HG02798 (cell line): ENCODE measurements around the gene POTEI.
"Not testable (repeated sequence)": the region's sequence is repeated elsewhere in the genome, so short reads cannot be mapped to it uniquely, and the experiment has no call there.

ENCODE experiments used
- ATAC-seq: cut with Tn5 transposase; IDR thresholded peaks from one replicate; pipeline ENCODE4 v1.9.1; 2021; ENCODE audit warnings: mild to moderate bottlenecking; ENCODE audit not compliant: unreplicated experiment, poor library complexity

Gene POTEI

DNA sequence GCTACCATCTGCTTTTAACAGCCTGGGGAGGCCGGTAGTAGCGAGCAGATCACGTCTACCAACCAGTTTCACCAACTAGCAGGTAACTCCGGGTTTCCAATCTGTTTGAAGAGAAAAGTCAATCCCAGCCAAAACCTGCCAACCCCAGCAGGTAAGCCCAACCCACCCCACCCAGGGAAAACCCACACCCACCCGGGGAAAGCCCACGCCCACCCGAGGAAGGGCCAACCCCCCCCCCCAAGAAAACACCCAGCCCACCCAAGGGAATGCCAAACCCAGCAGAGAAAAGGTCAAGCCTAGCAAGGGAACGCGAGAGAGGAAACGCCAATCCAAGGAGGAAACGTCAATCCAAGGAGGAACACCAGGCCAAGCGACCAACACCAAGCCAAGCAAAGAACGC, at the start of gene POTEI:
Gene POTEI, minus strand, starts transcription at position 101 of the 400 bp plus-strand sequence. Its CDS starts 93 bp downstream, at position 8.
- not testable (repeated sequence) for ATAC-seq

DNA sequence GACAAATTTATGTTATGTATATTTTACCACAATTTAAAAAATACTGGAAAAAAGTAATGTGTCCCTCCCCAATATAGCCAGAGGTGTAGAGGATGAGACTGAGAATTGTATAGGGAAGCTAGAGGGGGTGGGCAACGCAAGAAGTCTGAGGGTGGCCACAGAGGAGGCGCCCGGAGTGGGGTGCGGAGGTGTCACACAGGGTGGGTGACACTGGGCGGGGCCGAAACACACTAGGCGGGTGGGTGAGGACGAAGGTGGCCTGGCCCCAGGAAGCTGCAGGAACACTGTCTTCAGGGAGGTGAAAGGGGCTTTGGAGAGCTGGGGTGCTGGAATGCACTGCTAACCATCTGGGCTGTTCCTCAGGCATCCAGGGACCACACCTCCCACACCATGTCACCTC, 47.3 kb upstream of the POTEI start:
- ATAC-seq: not testable (repeated sequence)

DNA sequence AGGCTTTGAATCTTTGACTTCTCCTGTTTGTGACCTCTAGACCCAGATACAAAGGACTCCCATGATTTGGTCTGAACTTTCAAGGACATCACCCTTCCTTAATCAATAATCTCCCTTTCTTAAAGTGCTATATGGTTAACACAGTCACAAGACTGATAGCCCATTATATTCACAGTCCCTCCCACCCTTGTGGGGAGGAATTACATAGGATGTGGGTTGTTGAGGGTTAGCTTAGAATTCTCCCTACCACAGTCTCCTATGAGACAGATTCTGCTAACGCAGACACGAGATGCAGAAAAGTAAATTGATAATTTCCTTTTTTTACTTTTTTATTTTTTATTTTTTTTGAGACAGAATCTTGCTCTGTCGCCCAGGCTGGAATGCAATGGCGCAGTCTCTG, 45.0 kb upstream of the POTEI start:
- ATAC-seq: not testable (repeated sequence)

DNA sequence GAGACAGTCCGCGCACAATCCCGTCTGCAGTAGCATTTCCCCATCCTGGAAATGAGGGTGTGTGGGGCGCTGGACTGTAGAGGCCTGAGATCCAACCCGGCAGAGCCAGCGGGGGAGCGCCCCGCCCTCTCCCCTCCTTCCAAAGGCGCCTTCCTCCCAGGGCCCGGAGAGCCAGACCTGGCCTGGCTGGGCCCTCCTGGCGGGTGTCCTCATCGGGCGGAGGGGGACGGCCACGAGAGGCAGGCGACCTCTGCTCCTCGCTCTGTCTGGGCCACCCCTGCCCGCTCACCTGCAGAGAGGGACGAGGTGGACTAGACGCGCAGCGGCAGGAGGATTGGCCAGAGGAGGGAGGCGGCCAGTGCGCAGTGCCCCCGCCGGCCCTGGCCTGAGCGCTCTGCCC, 40.3 kb upstream of the POTEI start:
- not testable (repeated sequence) for ATAC-seq

DNA sequence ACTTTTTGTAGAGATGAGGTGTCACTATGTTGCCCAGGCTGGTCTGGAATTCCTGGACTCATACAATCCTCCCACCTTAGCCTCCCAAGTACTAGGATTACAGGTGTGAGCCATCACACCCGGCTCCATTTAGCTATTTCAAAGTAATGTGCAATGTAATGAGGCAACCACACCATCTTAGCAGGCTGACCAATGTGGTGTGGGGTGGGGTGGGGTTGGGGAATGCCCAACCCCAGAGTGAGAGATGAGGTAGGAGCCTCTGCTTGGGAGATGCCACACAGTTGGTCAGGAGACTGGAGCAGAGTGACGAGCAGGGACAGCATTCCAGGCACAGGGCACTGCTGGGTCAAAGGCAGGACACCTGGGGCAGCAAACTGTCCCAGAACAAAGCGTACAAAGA, 39.3 kb upstream of the POTEI start:
- not testable (repeated sequence) for ATAC-seq

DNA sequence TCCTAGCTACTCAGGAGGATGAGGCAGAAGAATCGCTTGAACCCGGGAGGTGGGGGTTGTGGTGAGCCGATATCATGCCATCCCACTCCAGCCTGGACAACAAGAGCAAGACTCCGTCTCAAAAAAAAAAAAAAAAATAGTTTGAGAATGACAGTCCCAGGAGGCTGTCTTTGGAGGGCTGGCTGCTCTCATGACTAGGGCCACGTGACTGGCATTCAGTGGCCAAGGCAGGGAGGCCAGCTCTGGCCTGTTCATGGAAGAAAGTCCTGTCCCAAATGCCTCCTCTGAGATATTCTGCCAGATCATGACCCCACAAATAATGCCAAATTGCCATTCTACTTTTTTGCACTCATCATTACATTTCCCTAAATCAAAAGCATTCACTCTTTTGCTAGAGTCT, 35.9 kb upstream of the POTEI start:
- ATAC-seq: not testable (repeated sequence)

DNA sequence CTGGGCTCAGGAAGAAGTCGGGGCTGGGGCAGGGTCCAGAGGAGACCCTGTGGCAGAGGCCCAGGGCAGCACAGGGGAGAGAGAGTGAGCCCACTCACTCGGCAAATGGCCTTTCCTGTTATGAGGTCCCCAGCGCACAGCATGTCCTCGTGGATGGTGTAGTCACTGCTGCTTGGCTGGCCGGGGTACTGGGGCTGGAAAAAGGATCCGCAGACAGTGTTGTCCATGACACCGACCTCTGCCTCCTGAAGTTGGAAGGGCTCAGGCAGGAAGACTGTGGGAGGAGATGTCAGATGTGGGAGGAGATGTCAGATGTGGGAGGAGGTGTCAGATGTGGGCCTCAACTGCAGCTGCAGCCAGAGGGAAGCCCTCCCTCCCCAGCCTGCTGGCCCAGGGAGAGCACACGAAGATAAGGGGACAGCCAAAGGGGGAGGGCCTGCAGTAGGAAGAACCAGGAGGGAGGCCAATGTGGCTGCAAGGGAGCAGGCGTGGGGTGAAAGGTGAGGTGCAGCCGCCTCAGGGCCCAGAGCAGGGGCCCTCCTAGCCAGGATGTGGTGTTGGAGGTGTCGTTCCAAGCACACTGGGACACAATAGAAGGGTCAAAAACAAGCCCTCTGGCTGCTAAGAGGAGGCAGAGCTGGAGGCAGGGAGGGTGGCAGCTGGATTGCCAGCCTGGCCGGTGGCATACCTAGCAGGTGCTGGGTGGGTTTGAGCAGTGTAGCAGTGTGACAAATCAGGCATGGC, 34.8 kb upstream of the POTEI start:
- not testable (repeated sequence) for ATAC-seq

DNA sequence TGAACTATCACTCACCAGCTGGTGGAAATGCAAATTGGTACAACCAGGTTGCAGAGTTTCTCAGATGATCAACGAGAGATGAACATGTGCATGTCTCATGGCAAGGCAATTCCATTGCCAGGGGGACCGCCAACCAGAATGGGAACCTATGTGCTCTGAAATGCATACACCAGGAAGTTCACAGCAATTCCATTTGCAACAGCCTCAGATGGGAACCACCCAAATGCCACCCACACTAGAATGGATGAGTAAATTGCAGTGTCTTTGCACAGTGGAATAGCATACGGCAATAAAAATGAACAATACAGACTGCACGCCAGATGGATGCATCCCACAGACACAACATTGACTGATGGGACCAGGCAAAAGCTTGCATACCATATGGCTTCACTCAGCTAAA, 33.7 kb upstream of the POTEI start:
- not testable (repeated sequence) for ATAC-seq

DNA sequence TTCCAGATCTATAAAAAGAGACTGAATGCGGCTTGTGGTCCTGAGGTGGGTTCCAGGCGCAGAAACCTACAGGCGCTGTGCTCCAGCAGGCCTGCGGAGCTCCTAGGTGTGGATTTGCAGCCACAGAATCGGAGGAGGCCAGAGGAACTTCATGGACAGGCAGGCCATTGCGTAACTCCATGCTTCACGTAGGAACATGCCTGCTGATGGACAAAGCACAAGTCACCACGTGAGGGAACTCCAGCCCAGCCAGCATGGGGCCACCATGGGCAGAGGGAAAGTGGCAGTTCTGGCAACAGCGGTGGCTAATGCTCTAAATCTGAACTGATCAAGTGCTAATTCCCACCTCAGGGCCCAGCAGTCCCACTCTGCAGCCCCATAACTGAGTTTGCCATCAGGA, 29.1 kb upstream of the POTEI start:
- ATAC-seq: not testable (repeated sequence)

DNA sequence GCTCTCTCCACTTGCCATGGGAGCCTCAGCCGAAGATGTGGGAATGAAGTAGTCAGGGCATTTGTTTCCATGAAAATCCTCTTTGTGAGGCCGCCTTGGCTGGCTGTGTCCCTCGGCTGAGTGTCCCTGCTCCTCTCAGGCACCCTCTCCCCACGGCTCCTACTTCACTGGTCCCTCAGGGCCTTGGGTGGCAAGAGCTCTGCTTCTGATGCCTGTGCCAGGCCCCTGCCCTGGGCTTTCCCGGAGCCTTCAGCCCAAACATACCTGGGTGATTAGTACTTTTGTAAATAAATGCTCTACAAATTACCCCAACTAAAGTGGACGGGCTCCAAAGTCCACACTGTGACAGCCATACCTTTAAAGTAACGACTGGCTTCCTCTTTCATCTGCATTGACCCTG, 27.5 kb upstream of the POTEI start:
- ATAC-seq: not testable (repeated sequence)

DNA sequence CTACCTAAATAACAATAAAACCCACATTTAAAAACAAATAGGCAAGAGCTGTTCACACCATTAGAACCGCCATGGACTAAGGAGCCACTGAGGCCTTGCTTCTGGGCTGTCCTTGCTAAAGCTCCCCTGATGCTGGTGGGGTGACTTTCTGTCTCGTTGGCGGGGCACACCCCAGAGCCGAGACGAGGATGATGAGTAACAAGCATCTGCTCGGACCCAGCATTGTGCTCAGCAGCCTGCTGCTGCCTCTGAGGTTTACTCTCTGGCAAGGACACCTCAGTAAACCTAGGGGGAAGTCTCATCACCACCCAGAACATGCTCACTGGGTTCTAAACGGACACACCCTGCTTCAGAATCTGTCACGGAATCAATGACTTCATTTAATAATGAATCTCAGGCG, 22.5 kb upstream of the POTEI start:
- peak; percentile 33 for ATAC-seq

DNA sequence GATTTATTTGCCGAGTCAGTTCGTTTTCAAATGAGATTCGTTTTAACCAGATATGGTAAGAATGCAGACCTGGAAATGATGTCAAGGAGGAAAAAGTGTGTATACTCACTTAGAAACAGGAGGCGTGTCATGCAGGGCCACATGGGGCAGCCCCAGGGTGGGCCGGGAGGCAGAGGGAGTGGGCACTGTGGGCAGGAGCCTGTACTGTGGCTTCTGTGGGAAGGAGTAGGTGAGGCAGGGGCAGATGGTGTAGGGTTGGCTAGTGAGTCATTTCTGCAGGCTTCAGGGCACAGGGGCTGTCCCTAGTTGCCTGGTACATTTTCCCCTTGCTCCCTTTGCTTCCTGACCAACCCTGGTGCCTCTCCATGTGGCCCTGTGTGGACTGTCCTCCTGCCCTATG, 22.1 kb upstream of the POTEI start:
- peak; percentile 88 for ATAC-seq

DNA sequence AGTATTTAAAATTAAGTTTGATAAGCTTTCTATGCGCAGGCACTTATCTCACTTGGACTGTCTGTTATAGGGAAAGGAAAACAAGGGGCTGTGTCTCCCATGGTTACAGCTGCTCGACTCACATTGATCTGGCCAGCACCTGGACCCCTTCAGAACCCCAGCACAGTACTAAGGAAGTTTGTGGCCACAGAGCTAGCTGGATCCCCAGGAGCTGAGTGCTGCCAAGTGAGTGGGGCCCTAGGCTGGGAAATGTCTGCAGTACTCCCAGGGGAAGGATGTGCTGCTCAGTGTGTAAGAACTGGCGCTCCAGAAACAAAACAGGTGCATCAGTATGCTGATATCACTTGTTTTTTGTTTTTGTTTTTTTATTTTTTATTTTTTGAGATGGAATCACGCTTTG, 21.1 kb upstream of the POTEI start:
- not testable (repeated sequence) for ATAC-seq

DNA sequence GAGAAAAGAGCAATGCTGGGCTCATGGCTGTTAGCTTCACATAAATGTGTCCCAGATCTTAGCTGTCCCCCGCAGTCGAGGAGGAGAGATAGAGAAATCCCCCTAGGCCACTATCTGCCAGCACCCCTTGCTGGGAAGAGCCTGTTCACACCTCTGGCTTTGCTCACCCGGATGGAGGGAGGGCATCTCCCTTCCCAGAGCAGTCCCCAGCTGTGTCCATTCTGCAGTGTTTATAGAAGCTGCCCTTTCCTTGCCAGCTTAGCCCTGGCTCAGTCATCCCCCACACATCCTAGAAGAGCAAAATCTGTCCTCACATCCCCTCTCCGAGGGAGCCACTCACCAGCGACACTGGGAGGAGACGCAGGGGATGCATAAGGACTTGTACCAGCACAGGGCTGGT, 20.4 kb upstream of the POTEI start:
- not testable (repeated sequence) for ATAC-seq

DNA sequence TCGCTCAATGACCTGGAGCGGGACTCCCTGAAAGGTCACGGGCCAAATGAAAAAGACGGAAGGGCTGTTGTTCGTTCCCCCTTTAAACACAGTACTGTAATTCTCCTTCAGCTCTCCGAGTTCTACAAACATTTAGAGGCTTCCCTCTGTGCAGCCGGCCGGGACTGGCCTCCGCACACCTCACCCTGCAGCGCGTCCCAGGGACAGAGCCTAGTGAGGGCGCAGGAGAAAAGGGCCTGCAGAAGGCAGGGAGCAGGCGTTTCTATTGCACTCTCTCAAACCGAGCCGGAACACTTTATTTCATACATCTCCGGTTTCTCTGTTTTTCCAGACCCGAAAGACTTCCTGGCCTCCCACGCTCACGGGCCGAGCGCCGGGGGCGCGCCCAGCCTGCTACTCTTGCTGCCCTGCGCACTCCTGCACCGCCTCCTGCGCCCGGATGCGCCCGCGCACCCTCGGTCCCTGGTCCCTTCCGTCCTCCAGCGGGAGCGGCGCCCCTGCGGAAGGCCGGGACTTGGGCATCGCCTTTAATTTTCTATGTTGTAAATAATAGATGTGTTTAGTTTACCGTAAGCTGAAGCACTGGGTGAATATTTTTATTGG, 18.3 kb upstream of the POTEI start:
- ATAC-seq: not testable (repeated sequence)

DNA sequence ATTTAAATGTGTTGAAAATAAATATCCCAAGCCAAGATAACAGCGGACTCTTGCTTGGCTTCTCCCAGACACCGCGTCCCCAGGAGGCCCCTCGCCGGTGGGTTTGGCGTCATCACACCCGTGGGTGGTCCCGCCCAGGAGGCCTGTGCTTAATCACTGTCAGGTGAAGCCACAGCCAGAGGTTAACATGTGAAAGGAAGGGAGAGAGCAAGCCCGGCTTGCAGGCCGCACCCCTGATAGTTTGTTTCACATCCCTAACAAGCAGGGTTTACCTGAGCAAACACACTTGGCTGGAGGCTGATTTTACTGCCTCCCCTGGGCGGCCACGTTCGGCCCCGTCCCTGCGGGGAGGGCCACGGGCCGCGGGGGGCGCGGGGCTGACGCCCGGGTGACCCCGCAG, 13.3 kb upstream of the POTEI start:
- ATAC-seq: not testable (repeated sequence)

DNA sequence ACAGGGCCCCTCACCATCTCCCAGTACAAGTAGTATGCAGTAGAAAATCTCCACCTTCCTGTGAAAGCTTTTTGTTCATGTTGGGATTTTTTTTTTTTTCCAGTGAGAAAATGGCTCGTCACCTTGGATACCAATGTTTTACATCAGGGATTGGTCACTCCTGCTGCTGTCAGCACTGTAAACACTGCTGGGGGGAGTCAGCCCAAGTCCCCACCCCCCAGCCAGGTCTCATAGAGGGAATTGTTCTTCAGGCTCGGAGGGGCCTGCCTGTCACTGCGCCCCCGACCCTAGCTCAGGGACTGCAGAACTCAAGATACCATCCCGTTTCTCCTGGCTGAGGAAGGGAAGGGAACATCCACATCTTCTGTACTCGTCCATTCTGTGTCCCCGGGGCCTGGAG, 11.9 kb upstream of the POTEI start, which contains the start of gene CFC1B:
Gene CFC1B, plus strand, starts transcription at position 231 of the 400 bp plus-strand sequence. CDS start 263 bp downstream, outside the sequence.
- ATAC-seq: not testable (repeated sequence)

DNA sequence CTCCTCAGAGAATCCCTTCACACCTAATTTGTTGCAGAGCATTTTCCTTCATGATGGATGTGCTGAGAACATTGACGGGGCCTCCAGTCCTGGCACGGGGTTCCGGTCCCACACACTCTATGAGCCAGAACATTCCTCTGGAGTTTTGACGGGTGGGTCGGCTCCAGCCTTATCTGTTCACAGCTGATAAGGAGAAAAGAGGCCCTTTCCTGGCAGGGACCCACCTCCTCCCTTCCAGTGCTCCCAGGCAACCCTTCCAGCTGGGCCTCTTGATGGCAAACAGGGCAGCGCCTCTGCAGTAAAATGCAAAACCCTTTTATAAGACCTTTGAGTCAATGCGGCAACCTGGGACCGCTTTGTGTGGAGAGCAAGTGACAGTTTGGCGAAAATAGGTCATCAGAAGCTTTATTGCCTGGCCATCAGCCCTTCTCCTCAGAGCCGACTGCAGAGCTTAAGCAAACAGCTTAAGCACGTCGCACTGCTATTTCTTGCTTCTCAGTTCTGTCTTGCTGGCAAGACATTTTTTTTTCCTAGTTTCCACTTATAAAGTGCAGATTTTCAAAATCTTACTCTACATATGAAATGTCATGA, 9.5 kb upstream of the POTEI start:
- ATAC-seq: not testable (repeated sequence)

DNA sequence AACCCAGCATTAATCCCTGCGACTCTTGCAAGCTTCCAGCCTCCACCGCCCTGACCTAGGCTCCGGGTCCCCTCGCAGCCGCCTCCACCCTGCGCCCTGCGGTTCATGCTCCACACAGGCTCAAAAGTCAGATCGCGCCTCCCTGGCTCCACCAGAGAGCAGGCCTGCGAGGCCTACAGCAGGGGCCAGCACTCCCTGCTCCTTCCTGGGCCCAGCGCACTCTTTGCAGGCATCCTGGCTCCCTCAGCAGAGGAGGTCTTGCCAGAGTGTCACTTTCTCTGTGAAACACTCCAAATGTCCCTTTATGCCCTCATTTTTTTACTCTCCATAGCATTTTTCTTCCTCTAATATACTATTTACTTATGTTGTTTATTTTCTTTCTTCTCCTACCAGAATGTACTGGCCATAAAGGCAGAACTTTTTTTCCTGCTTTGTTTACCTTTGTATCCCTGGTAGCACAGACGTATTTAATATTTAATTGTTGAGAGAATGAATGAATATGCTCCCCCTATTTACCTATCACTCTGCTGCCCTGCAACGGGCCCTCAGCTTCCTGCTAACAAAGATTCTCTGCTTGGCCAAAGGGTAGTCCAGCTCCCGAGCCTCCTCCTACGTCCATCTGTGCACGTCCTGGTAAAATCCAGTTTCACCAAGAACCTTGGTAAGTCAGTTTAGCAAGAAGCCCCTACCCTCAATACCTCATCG, 2.8 kb upstream of the POTEI start:
- not testable (repeated sequence) for ATAC-seq

DNA sequence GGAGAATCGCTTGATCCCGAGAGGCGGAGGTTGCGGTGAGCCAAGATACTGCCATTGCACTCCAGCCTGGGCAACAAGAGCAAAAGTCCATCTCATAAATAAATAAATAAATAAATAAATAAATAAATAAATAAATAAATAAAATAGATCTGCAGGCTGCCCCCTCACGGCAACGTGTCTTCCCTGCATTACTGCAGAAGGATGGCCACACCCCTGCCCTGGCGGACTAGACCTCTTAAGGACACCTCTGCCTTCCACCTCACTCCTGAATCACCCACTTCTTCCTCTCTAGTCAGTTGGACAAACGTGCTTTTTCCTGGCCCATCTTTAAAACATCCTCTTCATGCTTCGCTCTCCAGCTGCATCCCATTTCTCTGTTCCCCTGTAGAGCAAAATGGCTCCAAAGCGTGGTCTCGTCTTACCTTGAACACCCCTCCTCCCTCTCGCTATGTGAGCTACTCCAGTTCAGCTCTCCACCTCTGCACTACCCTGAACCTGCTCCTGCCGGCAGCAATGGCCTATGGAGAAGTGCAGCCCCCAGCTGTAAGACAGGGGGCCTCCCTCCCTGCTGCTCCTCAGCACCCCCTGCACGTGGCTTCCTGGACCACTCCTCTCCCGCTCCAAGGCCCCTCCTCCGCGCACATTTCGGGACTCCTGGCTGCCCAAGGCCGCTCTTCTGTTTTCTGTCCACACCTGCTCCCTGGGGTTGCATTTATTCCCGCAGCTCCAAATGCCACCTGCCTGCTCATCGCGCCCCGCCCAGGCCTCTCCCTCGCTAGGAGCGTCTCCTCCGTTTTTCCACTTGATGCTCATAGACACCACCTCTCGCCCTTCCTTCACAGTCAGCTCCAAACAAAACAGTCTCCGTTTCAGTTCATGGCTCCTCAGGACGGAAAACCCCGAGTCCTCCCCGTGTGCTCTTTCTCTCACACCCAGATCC, 1.9 kb upstream of the POTEI start:
- ATAC-seq: not testable (repeated sequence)
